Parathyroid adenoma (tissue), 2 donors: Measurements from ENCODE around the gene KDM7A.

ENCODE experiments used
- H2AFZ ChIP-seq: fragments of 300-600 bp; sonication (generic); one replicate; pipeline ENCODE4 v1.7.0; 2017; ENCODE audit warnings: antibody characterized with exemption, mild to moderate bottlenecking
- H3K27ac ChIP-seq: fragments of 300-600 bp; sonication (generic); one replicate; pipeline ENCODE4 v1.7.0; 2017
- H3K27me3 ChIP-seq: fragments of 300-600 bp; sonication (generic); one replicate; pipeline ENCODE4 v1.7.0; 2017; ENCODE audit warnings: low read length; ENCODE audit not compliant: control insufficient read depth, insufficient read depth
- H3K36me3 ChIP-seq: fragments of 300-600 bp; sonication (generic); one replicate; pipeline ENCODE4 v1.7.0; 2017; ENCODE audit warnings: low read length; ENCODE audit not compliant: control insufficient read depth, insufficient read depth
- H3K4me1 ChIP-seq: fragments of 300-600 bp; sonication (generic); one replicate; pipeline ENCODE4 v1.7.0; 2017; ENCODE audit warnings: control low read depth
- H3K4me2 ChIP-seq: fragments of 300-600 bp; sonication (generic); one replicate; pipeline ENCODE4 v1.7.0; 2017; ENCODE audit warnings: low read length
- H3K4me3 ChIP-seq: fragments of 300-600 bp; sonication (generic); one replicate; pipeline ENCODE4 v1.7.0; 2017; ENCODE audit warnings: low read depth, low read length
- H3K79me2 ChIP-seq: fragments of 300-600 bp; sonication (generic); one replicate; pipeline ENCODE4 v1.7.0; 2017; ENCODE audit warnings: control low read depth
- H3K9ac ChIP-seq: fragments of 300-600 bp; sonication (generic); one replicate; pipeline ENCODE4 v1.7.0; 2017; ENCODE audit warnings: mild to moderate bottlenecking
- H3K9me3 ChIP-seq: fragments of 300-600 bp; sonication (generic); one replicate; pipeline ENCODE4 v1.7.0; 2017; ENCODE audit warnings: low read length; ENCODE audit not compliant: control insufficient read depth
- TF ChIP-seq, protein P1 (sequence below): fragments of 300-600 bp; sonication (generic); IDR thresholded peaks from one replicate; pipeline ENCODE4 v1.7.0; 2017; ENCODE audit warnings: antibody characterized with exemption, mild to moderate bottlenecking
- donor health status: primary hyperparathyroidism.

KDM7A gene

GRCh38 chr7:140056431-140057142 lies 120.2 kb downstream of the KDM7A start:
- TF ChIP-seq, protein P1, sequence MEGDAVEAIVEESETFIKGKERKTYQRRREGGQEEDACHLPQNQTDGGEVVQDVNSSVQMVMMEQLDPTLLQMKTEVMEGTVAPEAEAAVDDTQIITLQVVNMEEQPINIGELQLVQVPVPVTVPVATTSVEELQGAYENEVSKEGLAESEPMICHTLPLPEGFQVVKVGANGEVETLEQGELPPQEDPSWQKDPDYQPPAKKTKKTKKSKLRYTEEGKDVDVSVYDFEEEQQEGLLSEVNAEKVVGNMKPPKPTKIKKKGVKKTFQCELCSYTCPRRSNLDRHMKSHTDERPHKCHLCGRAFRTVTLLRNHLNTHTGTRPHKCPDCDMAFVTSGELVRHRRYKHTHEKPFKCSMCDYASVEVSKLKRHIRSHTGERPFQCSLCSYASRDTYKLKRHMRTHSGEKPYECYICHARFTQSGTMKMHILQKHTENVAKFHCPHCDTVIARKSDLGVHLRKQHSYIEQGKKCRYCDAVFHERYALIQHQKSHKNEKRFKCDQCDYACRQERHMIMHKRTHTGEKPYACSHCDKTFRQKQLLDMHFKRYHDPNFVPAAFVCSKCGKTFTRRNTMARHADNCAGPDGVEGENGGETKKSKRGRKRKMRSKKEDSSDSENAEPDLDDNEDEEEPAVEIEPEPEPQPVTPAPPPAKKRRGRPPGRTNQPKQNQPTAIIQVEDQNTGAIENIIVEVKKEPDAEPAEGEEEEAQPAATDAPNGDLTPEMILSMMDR = no peak
- Histone ChIP-seq H3K27ac (no peak overlapping the region), H3K36me3 (no peaks in the 10 kb centered on the region), H2AFZ (no peak overlapping the region), H3K27me3 (no peaks in the 10 kb centered on the region), H3K4me1 (peaks cover 15% of the 10 kb centered on the region), H3K9ac (no peak overlapping the region), H3K4me2 (no peak overlapping the region), H3K9me3 (no peaks in the 10 kb centered on the region), H3K79me2 (no peaks in the 10 kb centered on the region), H3K4me3 (no peak overlapping the region)

DNA sequence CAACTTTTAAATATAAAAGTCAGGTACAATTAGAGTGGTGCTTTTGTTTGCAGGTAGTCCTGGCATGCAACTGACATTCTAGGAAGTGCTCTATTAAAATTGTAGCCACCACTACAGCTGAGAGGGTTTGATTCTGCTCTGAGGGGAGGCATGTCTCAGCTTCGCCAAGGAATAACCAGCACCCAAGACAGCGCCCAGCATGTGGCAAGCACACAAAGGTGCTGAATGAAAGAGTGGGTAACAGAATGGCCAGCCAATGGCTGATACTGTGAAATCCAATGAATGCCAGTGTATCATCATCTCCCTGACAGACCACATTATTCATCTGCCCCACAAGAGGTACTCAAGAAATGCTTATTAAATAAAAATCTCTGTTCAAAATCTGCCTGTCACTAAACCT lies 121.0 kb downstream of the KDM7A start:
- no peaks in the 10 kb centered on the region for H3K36me3 ChIP-seq

DNA sequence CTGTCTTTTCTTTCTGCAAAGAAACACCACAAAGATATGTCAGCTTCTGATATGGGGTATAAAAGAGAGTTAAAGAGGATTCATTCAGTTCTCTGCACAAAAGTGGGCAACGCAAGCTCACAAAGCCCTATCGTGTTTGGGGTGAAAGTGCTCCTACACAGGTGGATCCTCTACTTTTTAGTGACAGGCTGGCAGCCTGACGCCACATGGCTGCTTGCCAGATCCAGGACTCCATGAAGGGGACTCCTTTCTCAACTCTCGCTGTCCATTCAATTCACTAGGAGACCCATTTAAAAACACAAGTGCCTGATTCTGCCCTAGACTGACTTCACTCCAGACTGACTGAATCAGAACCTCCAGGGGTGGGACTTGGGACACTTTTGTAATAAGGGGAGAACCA lies 122.0 kb downstream of the KDM7A start:
- Histone ChIP-seq H3K4me3 (no peak overlapping the region), H3K9me3 (no peaks in the 10 kb centered on the region), H3K27me3 (no peaks in the 10 kb centered on the region), H3K27ac (no peak overlapping the region), H3K36me3 (no peaks in the 10 kb centered on the region), H3K79me2 (no peaks in the 10 kb centered on the region), H3K4me1 (peaks cover 8% of the 10 kb centered on the region), H3K9ac (no peak overlapping the region), H2AFZ (no peak overlapping the region), H3K4me2 (no peak overlapping the region)
- TF ChIP-seq, protein P1 = no peak

More for the DNA sequence above, 121.0 kb downstream of the KDM7A start:
- H3K4me2 ChIP-seq = no peak overlapping the region
- H3K27me3 ChIP-seq = no peaks in the 10 kb centered on the region
- no peak overlapping the region for H3K9ac ChIP-seq
- H3K4me1 ChIP-seq = peaks cover 13% of the 10 kb centered on the region
- H2AFZ ChIP-seq = no peak overlapping the region
- H3K4me3 ChIP-seq = no peak overlapping the region
- TF ChIP-seq, protein P1 = no peak
- H3K79me2 ChIP-seq = no peaks in the 10 kb centered on the region
- H3K27ac ChIP-seq = no peak overlapping the region
- no peaks in the 10 kb centered on the region for H3K9me3 ChIP-seq

DNA sequence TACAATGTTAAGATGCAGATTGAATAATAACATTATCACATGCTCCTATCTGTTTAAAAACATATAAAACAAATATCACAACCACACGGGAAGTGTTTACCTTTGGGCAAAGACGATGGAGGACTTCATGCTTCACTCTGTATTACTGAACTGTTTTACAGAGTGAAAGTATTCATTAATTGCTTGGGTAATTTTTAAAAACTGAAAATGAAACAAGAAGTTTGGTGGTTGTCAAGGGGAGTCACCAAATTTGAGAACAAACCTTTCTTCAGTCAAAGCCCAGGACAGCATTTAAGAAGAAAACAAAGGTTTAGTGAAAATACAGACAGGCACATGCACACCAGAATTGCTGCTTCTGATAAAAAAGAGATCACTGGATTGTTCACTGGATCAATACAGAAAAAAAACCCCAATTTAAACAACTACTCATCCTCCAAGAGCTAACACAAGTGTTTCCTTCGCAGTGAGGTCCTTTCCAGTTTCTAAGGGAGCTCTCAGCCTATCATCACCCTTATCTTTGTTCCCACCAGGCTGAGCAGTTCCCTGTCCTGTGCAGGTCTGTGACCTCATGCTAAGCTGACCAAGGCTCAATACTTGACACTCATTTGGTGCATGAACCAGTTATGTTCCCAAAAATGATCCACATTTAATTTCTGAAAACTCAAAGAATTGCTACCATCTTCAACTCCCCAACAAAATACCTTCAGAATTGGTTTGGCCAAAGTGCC lies 122.8 kb downstream of the KDM7A start:
- Histone ChIP-seq H3K4me3 (no peak overlapping the region), H3K36me3 (no peaks in the 10 kb centered on the region), H3K4me2 (no peak overlapping the region), H3K27ac (no peak overlapping the region), H3K9me3 (no peaks in the 10 kb centered on the region), H3K27me3 (no peaks in the 10 kb centered on the region), H2AFZ (no peak overlapping the region), H3K4me1 (peaks cover under 1% of the 10 kb centered on the region), H3K79me2 (no peaks in the 10 kb centered on the region), H3K9ac (no peak overlapping the region)
- TF ChIP-seq, protein P1 = no peak
